Measurements from ENCODE around the gene ADARB2.
"Not testable (repeated sequence)": the region's sequence is repeated elsewhere in the genome, so short reads cannot be mapped to it uniquely, and the experiment has no call there.

ADARB2 gene

DNA sequence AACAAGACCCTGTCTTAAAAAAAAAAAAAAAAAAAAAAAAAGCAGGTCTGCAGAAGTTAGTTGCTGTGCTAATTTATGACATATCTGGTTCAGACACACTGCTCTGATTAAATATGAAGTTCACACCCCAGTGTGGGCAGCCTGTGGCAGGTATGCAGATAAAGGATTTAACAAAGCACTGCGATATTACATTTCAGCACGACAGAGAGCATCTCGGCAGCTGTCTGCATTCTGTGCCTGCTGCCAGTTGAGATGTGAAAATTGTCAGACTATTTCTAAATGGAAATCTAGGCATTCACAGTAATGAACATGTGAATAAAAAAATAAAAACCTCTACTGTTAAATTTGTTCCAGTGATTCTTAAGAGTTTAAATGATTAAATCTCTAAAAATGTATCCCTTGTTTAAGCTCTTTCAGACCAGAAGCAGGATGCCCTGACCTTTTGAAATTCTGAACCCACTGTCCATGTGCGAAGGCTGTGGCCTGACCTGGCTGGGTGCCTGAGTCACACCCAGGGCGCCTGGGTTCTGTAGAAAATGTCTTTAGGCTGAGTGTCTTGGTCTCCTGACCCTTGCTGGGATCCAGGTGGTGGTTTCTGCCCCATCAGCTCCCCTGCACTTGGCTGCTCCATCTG is 408.2 kb downstream of the ADARB2 start:
- no peak for DNase-seq

GRCh38 chr10:1328161-1328823 is 409.0 kb downstream of the ADARB2 start:
- no peak for DNase-seq

- DNase-seq = no peak
Observed at GRCh38 chr10:1327759-1328158, 409.6 kb downstream of the ADARB2 start.

DNA sequence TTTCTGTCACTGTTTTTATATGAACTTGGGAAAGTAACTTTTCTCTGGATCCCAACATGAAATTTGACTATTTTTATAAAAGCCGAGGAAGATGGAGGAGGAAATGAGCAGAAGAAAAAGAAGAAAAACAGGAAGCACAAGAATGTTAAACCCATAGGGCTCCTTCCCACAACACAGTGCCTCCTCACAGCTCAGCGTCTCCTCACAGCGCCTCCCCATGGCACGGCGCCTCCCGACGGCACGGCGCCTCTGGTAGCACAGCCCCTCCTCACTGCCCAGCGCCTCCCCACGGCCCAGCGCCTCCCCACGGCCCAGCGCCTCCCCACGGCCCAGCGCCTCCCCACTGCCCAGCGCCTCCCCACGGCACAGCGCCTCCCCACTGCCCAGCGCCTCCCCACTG is 410.8 kb downstream of the ADARB2 start:
- not testable (repeated sequence) for DNase-seq

DNA sequence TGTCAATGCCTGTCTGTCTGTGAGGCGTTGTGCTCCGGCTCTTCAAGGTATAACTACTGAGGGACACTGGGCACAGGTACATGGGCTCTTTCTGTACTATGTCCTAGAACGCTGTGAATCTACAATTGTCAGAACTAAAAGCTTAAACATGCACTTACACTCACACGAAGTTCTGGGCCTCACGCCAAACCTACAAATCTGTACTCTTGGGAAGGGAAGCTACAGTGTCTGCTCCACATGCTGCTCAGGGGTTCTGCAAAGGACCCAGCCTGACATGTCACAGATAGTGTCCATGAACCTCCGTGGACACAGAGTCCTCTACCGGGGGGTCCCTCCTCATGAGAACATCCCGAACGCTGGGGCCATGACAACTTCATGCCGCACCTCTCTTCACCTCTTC is 412.4 kb downstream of the ADARB2 start:
- DNase-seq = no peak

GRCh38 chr10:1323951-1324350 is 413.4 kb downstream of the ADARB2 start:
- peak; percentile 20 to 24 for DNase-seq

GRCh38 chr10:1320739-1321320 is 416.5 kb downstream of the ADARB2 start:
- no peak for DNase-seq

DNA sequence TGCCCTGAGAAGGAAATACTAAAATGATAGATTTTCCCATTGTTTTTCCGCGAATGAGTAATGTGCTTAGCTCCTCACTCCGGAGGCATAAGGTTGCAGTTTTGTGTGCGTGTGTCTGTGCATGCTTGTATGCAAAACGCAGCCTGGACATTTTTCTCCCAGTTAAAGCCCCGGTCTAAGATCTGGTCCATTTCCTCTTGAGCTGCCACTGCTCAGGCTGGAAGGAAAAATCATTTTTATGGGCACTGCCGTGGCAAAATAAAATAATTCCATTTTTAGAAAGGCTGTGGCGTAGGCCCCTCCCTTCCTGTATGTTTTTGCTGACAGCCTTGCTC is 420.5 kb downstream of the ADARB2 start:
- DNase-seq = no peak

DNA sequence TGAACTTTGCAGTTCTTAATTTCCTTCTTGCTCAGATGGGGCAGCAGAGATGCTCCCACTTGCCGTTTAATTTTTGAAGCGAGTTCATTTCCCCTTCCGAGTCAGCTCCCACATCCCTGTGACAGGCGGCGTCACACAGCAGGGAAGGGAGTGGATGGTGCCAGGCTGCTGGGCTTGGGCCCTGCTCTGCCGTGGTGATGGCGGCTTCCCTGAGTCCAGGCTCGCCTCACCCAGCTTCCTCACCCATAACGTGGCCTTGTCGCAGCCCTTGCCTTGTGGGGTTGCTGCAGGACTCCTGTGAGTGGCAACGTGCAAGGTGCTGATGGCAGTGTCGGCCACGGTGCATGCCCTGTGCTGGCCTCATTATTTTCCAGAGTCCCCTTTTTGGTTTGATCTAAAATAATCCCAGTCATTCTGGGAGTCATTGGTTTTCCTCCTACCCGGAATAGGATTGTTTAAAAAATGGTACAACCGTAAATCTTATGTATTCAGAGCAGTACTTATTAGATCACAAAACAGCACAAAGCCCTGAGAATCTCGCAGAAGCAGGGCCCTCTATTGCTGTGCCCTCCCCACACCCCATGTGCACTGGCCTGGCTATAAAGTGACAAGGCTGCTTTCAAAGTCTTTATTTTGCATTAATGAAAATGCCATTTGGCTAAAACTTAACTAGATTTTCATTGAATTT is 421.1 kb downstream of the ADARB2 start:
- no peak for DNase-seq

DNA sequence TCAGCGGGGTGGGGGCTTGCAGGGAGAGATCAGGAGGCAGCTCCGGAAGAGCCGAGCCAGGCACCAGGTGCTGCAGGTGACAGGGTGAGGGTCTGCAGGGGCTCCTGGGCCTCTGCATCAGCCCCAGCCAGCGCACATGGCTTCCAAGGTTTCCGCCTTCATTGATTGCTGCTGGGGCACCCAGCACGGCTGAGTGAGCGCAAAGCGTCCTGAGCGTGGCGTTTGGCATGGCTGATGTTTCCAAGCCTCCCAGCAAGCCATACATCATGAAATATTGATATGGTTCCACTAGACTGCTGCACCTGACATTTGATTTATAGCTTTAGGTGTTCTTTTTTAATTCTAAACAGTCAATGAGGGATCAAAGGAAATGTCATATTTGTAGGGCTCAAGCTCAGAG is 422.1 kb downstream of the ADARB2 start:
- DNase-seq = no peak

- no peak for DNase-seq
Observed at GRCh38 chr10:1311726-1312125, 425.6 kb downstream of the ADARB2 start.

- DNase-seq = no peak
Observed at GRCh38 chr10:1310271-1310789, 427.0 kb downstream of the ADARB2 start.

- no peak for DNase-seq
Observed at GRCh38 chr10:1309617-1310270, 427.6 kb downstream of the ADARB2 start.

DNA sequence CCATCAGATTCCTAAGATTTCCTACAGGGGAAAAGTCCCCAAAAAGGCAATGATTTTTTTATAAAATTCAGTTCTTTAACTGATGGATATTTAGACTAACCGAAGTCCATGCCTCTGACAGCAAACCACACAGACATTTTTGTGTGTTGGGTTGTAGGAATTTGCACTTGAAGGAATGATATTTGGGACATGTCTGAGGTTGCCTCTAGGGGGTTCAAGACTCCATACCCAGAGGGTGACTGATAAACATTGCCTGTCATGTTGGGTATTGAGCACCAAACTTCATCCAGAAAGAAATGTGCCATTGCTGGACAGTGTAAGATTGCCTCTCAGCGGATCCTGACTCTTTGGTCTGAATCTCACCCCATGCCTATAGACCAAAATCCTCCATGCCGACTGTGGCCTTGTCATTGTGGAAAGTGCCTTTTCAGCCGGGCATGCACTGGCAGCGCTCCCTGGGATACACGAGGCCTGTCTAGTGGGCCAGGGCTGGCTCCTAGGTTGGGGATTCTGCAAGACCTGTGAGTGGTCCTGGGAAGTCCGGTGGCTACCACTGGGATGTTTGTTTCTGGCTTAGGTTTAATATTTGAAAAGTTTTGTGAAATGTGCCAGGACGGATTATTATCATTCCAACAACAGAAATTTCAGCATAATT is 428.2 kb downstream of the ADARB2 start:
- DNase-seq = no peak

DNA sequence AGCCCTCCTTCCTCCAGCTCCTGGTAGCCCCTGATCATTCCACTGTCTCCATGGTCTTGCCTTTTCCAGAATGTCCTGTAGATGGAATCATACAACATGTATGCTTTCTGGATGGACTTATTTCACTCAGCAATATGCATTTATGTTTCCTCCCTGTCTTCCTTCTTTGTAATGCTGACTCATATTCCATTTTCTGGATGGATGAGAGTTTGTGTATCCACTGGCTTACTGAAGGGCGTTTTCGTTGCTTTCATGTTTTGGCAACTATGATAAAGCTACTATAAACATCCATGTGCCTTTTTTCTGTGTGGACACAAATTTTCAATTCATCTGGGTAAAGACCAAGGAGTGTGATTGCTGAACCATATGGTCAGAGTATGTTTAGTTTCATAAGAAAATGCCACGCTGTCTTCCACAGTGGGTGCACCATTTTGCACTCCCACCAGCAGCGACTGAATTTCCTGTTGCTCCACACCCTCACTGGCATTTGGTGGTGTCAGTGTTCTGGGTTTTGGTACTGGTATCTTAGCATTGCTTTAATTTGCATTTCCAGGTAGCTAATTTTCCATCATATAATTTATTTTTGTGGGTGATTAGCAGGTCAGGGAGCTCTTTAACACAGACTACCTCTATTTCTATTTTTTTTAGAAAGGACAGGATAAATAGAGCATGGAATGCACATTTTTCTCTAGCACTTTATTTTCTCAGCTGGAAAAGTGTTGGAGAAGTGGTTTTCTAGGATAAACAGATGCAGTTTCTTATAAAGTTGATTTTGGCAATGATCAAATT is 429.0 kb downstream of the ADARB2 start:
- no peak for DNase-seq

DNA sequence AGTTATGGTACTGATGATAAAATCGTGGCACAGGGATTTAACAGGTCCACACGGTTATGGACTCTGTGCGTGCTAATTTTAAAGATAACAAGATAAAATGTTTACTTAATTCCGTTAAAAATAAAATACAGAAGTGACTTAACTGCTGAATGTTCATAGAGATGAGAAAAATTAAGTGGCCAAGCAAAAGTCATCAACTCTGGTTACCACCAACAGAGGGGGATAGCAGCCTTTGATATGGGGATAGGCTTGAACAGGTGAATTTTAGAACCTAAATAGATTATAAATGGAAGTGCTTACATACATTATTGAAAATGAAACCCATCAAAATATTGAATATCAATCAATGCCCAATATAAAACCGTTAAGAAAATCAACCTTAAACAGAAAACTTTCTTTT is 436.2 kb downstream of the ADARB2 start:
- no peak for DNase-seq

DNA sequence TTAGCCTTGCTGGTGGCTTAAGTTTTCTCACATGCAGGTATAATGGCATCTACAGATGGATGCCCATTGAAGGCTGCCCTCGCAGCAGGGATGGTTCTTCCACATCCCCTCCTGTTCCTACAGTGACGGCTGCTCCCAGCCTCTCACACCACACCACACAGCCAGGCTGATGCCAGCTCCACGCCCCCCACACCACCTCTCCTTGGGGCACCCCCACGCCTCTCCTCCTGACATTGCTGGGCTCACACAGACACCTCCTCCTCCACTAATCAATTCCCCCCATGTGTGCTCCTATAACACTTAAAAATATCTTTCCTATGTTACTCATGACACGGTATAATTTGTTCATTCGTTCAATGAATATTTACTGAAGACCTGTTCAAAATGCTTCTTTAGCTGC is 437.1 kb downstream of the ADARB2 start:
- no peak for DNase-seq

DNA sequence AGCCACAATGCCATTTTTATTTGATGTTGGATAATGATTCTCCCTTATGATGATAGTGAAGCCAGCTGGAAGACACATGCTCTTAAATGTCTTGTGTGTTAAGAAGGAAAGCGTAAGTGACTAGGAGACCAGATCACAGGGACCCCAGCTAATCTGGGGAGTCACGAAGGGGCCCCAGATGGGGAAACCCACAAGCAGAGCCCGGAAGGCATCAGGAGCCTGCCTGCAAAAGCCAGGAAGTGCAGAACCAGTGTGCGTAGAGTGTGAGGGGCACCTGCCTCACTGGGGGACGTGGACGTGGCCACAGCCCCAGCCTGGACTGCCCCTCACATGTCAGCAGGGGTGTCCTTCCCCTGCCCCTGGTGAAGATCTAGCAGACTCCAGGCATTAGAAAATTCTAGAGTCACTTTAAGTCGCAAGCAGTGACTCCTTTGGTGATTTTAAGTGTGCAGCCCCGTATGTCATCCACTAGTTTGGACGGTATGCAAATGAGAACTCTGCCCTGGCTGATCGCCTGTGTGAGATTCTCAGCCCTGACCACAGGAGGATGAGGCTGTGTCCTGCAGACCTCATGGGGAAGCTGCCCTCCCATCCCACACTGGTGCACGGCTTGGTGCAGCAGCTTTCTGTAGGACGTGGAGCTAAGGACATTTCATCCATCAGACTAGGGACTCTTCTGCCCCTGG is 438.1 kb downstream of the ADARB2 start:
- no peak for DNase-seq

- DNase-seq = no peak
Observed at GRCh38 chr10:1297566-1298301, 439.6 kb downstream of the ADARB2 start.

DNA sequence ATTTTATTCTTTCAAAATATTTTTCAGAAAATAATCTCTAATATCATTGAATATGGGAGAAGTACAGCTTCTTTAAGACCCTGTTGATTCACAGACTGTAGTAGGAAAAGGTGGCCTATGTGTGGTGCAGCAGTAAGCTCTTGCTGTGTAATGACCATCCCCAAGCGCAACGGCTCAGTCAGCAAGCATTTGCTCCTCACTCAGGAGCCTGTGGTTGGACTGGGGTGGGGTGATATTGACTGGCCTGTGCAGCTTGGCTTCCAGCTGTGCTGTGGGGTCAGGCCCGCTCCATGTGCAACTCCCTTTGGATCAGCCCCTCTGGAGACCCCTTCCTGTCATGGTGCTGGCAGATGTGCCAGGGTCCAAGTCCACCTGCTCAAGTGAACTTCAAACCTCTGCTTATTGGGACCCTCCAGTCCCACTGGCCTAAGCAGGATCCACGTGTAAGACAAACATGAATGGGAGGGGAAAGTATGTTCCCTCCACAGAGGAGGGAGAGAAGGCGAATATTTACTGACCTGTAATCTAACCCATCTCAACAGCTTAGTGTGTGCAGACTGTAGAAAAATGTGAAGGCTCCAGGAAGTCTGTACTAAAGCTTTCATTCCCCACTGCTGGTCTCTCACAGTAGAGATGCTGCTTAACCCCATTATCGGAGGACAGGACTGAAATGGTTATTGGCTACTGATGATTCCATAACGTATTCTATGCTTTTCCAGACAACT is 441.4 kb downstream of the ADARB2 start:
- no peak for DNase-seq

Measured in activated T-cell treated with anti-CD3 and anti-CD28 coated beads, Interleukin-2, amount 50 U/mL, for 48 hours (primary cell).